HG03432 (cell line): ENCODE measurements around the gene CLDN20.

Experiments used
- ATAC-seq: cut with Tn5 transposase; IDR thresholded peaks from one replicate; pipeline ENCODE4 v1.9.1; 2021; ENCODE audit warnings: mild to moderate bottlenecking, moderate library complexity; ENCODE audit not compliant: unreplicated experiment

The CLDN20 gene

GRCh38 chr6:155245193-155245592, 18.6 kb upstream of the CLDN20 start:
- no peak for ATAC-seq

GRCh38 chr6:155245831-155246230, 18.0 kb upstream of the CLDN20 start:
- no peak for ATAC-seq

DNA sequence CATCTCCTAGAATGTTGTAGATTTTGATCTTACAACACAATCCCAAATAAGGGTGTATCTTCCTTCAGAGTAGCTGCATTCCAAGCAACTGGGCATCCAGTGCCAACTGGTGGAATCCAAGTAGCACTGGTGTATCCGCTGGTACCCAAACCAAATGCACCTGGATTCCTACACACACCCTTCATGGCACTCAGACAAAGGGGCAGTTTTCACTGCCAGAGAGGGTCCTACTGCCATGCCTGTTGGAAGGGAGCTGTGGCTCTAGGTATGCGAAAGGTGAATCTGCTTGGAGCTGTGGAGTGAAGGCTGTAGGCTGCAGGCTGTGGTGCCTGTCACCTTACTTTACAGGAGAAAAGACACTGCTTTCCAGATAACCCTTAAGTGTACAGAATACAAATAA, 17.0 kb upstream of the CLDN20 start:
- ATAC-seq: no peak

- no peak for ATAC-seq
Measured at GRCh38 chr6:155247618-155248007, 16.2 kb upstream of the CLDN20 start.

- peak; percentile 45 for ATAC-seq
Measured at GRCh38 chr6:155248008-155249001, 15.5 kb upstream of the CLDN20 start.

- ATAC-seq: no peak
Measured at GRCh38 chr6:155250701-155251381, 13.0 kb upstream of the CLDN20 start.

DNA sequence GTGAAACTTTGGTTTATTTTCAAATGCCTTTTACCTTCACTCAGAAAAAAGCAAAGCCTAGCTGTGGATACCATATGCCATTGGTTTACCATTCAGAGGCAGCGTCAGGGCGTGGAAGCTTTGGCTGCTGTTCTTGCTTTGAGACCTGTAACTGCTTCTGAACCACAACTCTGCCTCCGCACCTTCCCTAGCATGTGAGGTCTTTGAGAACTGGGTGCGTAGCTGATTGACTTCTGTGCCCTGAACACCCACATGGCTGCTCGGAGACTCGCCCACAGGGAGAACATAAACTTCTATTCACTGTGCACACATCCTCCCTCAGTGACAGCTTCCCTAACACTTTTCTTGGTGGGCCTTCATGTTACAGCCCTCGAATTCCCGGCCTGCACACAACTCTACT, 11.2 kb upstream of the CLDN20 start:
- no peak for ATAC-seq

GRCh38 chr6:155253337-155253736, 10.5 kb upstream of the CLDN20 start:
- ATAC-seq: no peak

DNA sequence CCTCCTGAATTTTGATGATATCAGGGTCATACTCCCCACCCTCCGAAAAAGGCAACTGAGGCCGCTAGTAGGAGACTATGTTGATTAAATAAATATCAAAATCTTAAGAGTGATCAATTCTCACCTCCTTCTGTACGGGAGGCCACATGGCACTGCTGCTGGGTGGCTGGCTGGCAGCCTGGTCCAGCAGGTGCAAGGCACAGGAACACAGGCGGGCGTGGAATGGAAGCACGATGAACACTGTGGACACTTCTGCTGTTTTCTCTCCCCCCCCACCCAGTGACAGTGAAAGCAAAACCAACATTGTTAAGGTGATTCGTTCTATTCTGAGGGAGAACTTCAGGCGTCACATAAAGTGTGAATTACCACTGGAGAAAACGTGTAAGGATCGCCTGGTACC, 9.7 kb upstream of the CLDN20 start:
- no peak for ATAC-seq

DNA sequence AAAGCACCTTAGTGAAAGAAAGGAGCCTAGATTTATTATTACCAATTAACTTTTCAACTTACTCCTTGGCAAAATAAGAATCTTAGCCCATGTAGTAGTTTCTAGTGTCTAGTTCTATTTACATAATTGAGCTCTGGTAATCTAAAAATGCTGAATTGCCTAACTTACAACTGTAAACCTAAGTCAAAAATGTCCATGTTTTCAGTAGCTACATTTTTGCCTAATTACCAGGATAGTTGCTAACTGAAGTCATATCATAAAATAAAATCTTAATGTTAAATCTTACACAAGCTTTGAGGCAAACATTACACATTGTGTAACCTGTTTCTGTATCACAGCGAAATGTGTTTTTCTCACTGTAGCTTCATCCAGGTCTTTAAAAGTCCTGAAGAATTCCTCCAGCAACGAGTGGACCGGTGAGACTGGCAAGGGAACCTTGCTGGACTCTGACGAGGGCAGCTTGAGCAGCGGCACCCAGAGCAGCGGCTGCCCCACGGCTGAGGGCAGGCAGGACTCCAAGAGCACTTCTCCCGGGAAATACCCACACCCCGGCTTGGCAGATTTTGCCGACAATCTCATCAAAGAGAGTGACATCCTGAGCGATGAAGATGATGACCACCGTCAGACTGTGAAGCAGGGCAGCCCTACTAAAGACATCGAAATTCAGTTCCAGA, 7.6 kb upstream of the CLDN20 start:
- ATAC-seq: no peak

- ATAC-seq: no peak
Measured at GRCh38 chr6:155257796-155258195, 6.0 kb upstream of the CLDN20 start.

DNA sequence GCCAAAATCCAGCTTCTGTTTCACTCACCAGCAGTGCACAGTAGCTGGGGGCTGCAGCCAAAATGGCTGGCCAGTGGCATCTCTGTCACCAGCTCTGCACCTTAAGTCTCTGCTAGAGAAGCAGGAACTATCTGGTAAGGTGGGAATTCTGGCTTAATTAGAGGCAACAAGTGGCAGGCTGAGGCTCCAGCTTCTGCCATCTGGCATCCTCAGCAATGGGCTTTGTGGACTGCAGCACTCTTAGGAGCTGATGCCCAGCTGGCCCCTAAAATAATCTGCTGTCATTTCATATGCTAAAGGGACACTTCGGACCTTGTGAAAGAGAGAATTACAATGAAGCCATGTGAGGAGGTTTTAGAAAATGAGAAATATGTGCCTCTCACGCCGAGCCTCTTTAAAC, 4.6 kb upstream of the CLDN20 start:
- ATAC-seq: no peak

GRCh38 chr6:155259897-155260296, 3.9 kb upstream of the CLDN20 start:
- ATAC-seq: no peak

DNA sequence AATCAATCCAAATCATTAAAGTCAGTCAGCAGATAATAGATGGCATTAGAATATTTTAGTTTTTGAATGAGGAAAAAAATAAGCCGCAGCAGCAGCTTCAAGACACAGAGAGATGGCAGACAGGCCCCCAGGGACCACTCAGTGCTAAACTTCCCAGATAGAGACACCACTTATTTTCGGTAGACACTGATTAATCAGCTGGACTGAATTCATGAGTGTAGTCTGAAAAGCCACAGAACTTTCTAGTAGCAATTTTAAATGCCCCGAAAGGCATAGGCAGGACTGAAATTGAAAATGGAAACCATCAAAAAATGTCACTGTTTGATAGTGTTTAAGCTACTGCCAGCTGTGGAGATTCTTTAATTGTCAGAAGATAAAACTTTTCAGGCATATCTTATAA, 3.1 kb upstream of the CLDN20 start:
- peak; percentile 79 for ATAC-seq

- peak; percentile 55 for ATAC-seq
Measured at GRCh38 chr6:155261111-155261900, 2.5 kb upstream of the CLDN20 start.

- no peak for ATAC-seq
Measured at GRCh38 chr6:155262655-155263054, 1.2 kb upstream of the CLDN20 start.

- ATAC-seq: no peak
Measured at GRCh38 chr6:155264693-155265320, 994 bp downstream of the CLDN20 start.

DNA sequence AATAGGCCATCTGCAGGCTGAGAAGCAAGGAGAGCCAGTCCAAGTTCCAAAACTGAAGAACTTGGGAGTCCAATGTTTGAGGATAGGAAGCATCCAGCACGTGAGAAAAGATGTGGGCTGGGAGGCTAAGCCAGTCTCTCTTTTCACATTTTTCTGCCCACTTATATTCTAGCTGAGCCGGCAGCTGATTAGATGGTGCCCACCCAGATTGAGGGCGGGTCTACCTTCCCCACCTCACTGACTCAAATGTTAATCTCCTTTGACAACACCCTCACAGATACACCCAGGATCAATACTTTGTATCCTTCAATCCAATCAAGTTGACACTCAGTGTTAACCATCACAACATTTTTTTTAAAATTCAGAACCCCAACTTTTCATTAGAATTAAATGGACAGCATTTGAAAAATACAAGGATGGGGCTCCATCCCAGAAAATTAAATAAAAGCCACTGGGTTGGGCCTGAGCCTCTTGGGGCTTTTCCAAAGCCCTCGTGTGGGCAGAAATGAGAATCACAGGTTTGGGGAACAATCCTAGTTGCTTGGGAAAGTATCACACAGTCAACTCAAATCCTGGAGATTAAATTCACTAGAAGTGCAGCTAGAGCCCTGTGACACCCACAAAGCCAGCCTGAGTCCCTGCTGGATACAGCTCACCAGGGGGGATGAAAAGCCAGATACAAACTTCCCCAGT, 2.2 kb downstream of the CLDN20 start:
- ATAC-seq: no peak

GRCh38 chr6:155267411-155267810, 3.6 kb downstream of the CLDN20 start:
- no peak for ATAC-seq
